GM12878 (cell line): ENCODE measurements around the gene KIF5C. TPM values are rescaled to one million over a fixed set of nuclear protein-coding genes. Genes with fewer than 3 reads are reported as not detected.
"Not testable (repeated sequence)": the region's sequence is repeated elsewhere in the genome, so short reads cannot be mapped to it uniquely, and the experiment has no call there.

Source experiments
- ATAC-seq: fragments of 200-7000 bp; cut with Tn5 transposase; 3 replicates; pipeline ENCODE4 v1.9.1; 2020; ENCODE audit warnings: mild to moderate bottlenecking, moderate library complexity
- BruUV-seq: library from RNA; stranded (reverse); fragments of 400-500 nt; replicated peaks from 2 replicates; lab custom pipeline; 2021; lab: Mats Ljungman, UMichigan
- CTCF ChIA-PET: fragments of 300-600 bp; sonication (Branson Sonifier 250); formaldehyde crosslinking; extraction: SDS; loops from one replicate; lab custom pipeline; 2021; ENCODE audit warnings: inconsistent platforms; lab: Yijun Ruan, JAX
- POLR2A ChIA-PET: fragments of 350-600 bp; formaldehyde crosslinking; extraction: SDS; loops from one replicate; lab custom pipeline; 2021; ENCODE audit warnings: inconsistent platforms; lab: Charles Lee
- RAD21 ChIA-PET: fragments of 300-600 bp; sonication (Branson Sonifier 250); formaldehyde crosslinking; loops from one replicate; lab custom pipeline; 2023; ENCODE audit warnings: antibody characterized with exemption; ENCODE audit not compliant: unreplicated experiment; lab: Charles Lee
- SMC1A ChIA-PET: fragments of 300-600 bp; sonication (Branson Sonifier 250); formaldehyde crosslinking; loops from one replicate; lab custom pipeline; 2023; ENCODE audit not compliant: unreplicated experiment, uncharacterized antibody; lab: Charles Lee
- DNase-seq: peaks from one replicate; pipeline ENCODE4 v3.0.0-alpha.2; 2011; ENCODE audit warnings: low read depth, low spot score
- FAIRE-seq: peaks from 3 replicates; lab custom pipeline; 2011; peaks lifted over from hg19 to GRCh38; lab: Jason Lieb, UNC
- H2AFZ ChIP-seq: 2 replicates; pipeline ENCODE4 v1.6.0; 2011; ENCODE audit warnings: low read depth, low read length, control low read depth; ENCODE audit not compliant: control insufficient read depth
- H3K27ac ChIP-seq: 2 replicates; pipeline ENCODE4 v1.5.1; 2011; ENCODE audit warnings: control low read depth; ENCODE audit not compliant: control insufficient read depth, insufficient read depth
- H3K27me3 ChIP-seq, 2 experiments: replicated peaks in 1 of 2; 2 replicates each; pipeline versions ENCODE4 v1.6.0 to v1.6.1; 2011; ENCODE audit warnings: low read length in 1 of 2; ENCODE audit not compliant: control insufficient read depth in 2 of 2, insufficient read depth in 2 of 2
- H3K36me3 ChIP-seq, 2 experiments: 2 replicates each; pipeline ENCODE4 v1.5.1; 2011; ENCODE audit warnings: low read length in 1 of 2; ENCODE audit not compliant: control insufficient read depth in 2 of 2, insufficient read depth in 2 of 2
- H3K4me1 ChIP-seq: 2 replicates; pipeline ENCODE4 v1.6.1; 2011; ENCODE audit warnings: mild to moderate bottlenecking, low read length, moderate library complexity, mixed read lengths; ENCODE audit not compliant: control insufficient read depth, insufficient read depth
- H3K4me2 ChIP-seq: 2 replicates; pipeline ENCODE4 v1.6.0; 2011; ENCODE audit warnings: control low read depth; ENCODE audit not compliant: control insufficient read depth, insufficient read depth
- H3K4me3 ChIP-seq: fragments of 200-600 bp; sonication (generic); 2 replicates; pipeline ENCODE4 v1.5.1; 2016
- H3K79me2 ChIP-seq: 2 replicates; pipeline ENCODE4 v1.6.0; 2011; ENCODE audit warnings: low read length; ENCODE audit not compliant: control insufficient read depth, insufficient read depth
- H3K9ac ChIP-seq: 2 replicates; pipeline ENCODE4 v1.8.0; 2011; ENCODE audit warnings: low read length, control low read depth, mixed read lengths; ENCODE audit not compliant: control insufficient read depth, insufficient read depth
- H3K9me3 ChIP-seq: replicated peaks from 3 replicates; pipeline ENCODE4 v1.5.1; 2011; ENCODE audit warnings: mild to moderate bottlenecking, low read length; ENCODE audit not compliant: control insufficient read depth, insufficient read depth
- H4K20me1 ChIP-seq: 2 replicates; pipeline ENCODE4 v1.6.0; 2011; ENCODE audit not compliant: control insufficient read depth, insufficient read depth
- CHD1 ChIP-seq: IDR thresholded peaks from 2 replicates; pipeline ENCODE4 v1.6.1; 2012; ENCODE audit warnings: low read depth, low read length, improper control_type of control experiment
- E2F4 ChIP-seq: IDR thresholded peaks from 2 replicates; pipeline ENCODE4 v1.6.1; 2012; ENCODE audit warnings: low read depth, low read length, improper control_type of control experiment
- EP300 ChIP-seq, 2 experiments: fragments of 150-350 bp in 1 of 2; IDR thresholded peaks; 2 replicates each; pipeline ENCODE4 v1.6.1; 2011 to 2012; ENCODE audit warnings: low read depth in 2 of 2, low read length in 2 of 2, borderline replicate concordance in 1 of 2, improper control_type of control experiment in 1 of 2, inconsistent platforms in 1 of 2; ENCODE audit not compliant: control insufficient read depth in 1 of 2
- KLF5 ChIP-seq: fragments of 450-650 bp; IDR thresholded peaks from 2 replicates; pipeline ENCODE4 v1.6.1; 2014; ENCODE audit warnings: mild to moderate bottlenecking; ENCODE audit not compliant: partially characterized antibody
- TCF7 ChIP-seq: IDR thresholded peaks from 2 replicates; pipeline ENCODE4 v1.6.1; 2014; ENCODE audit warnings: antibody characterized with exemption, borderline replicate concordance
- ZNF687 ChIP-seq: fragments of 450-650 bp; IDR thresholded peaks from 2 replicates; pipeline ENCODE4 v1.6.1; 2017; ENCODE audit warnings: mild to moderate bottlenecking, moderate library complexity
- WGBS: methylation state at CpG from one replicate; pipeline ENCODE4 v1.1.6; 2016; ENCODE audit warnings: low lambda C conversion rate; ENCODE audit not compliant: insufficient replicate concordance, insufficient coverage; ENCODE audit errors: missing lambda C conversion rate; 5-methylcytosine and 5-hydroxymethylcytosine counted together
- in situ Hi-C: fragments of 300-500 bp; cut with MboI; formaldehyde crosslinking; loops from 9 replicates; pipeline ENCODE4 v1.14.3; 2018; ENCODE audit warnings: mixed read lengths
- intact Hi-C: fragments of 100-400 bp; cut with micrococcal nuclease; formaldehyde crosslinking; loops from one replicate; pipeline ENCODE4 v1.14.2; 2022; ENCODE audit not compliant: unreplicated experiment
- polyA plus RNA-seq, 11 experiments: library from polyadenylated mRNA; depleted of rRNA in 4 of 11; unstranded in 6 of 11; stranded (reverse) in 5 of 11; fragments of >200 nt; fragmentation: Nextera tagmentation in 4 of 11; fragmentation: Illumina TruSeq in 1 of 11; extraction: Ambion mirVana in 4 of 11; extraction: Trizol in 1 of 11; gene quantifications; 1 replicate in 1 of 11; 2 replicates in 10 of 11; pipeline versions ENCODE4 v1.2.1 to v1.2.3, GENCODE V29; 2011 to 2016; ENCODE audit warnings: inconsistent platforms in 2 of 11, missing spikeins in 2 of 11, low read depth in 1 of 11
- total RNA-seq, 4 experiments: library from RNA; depleted of rRNA in 3 of 4; stranded (reverse); fragments of >200 nt in 3 of 4; fragmentation: Illumina TruSeq in 1 of 4; extraction: Trizol in 1 of 4; gene quantifications; 2 replicates each; pipeline versions ENCODE4 v1.2.1 to v1.2.3, GENCODE V29; 2013 to 2021

Gene KIF5C
- total and polyA plus RNA-seq, 10 of the 15 experiments (the other 5 are each of a cell fraction or from before 2014, with no cell fraction given), result 0.08 to 0.49 (median 0.24) TPM

DNA sequence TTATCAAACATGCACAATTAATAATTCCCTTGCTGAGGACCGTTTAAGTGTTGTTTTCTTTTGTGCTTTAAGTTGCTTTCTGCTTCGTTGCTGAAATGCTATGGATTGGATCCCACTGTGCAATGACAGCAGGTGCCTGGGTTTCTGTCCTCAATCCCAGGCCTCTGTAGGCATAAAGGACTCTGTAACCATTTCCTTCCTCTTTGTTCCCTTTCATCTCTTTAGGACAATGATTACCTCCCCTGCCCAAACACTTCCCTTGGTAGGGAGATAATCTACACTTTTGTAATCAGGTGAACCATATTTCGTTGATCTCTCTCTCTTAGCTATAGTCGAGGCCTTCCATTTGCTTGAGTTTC is 104.9 kb downstream of the KIF5C start (continued):
- no peak for TF ChIP-seq ZNF687
- TF ChIP-seq TCF7, result no peak
- no peak for TF ChIP-seq EP300 (IDR thresholded peaks at IDR 0.05; ENCODE audit: borderline replicate concordance in 1 of 2, control insufficient read depth in 1 of 2, low read depth in 2 of 2, low read length in 2 of 2)
- no peak for TF ChIP-seq KLF5
- TF ChIP-seq E2F4, result no peak
- no peak for TF ChIP-seq CHD1

GRCh38 chr2:148980496-148980895 is 105.5 kb downstream of the KIF5C start:
- H3K4me3 ChIP-seq, POLR2A ChIA-PET, intact Hi-C loops, BruUV-seq, H3K36me3 ChIP-seq, H4K20me1 ChIP-seq, H3K4me2 ChIP-seq, H2AFZ ChIP-seq, H3K27me3 ChIP-seq, H3K79me2 ChIP-seq, H3K9me3 ChIP-seq, ATAC-seq, in situ Hi-C loops, FAIRE-seq, H3K9ac ChIP-seq, DNase-seq, H3K4me1 ChIP-seq, H3K27ac ChIP-seq: not testable (repeated sequence)
- ChIA-PET RAD21 (interaction anchor here (1.2 kb wide), 1 partner anchor 10 kb away, joined by 4 read pairs; no protein-coding TSS in a partner anchor), CTCF (interaction anchor here (1.3 to 1.8 kb wide), 2 partner anchors 10 to 13 kb away, joined by 4 to 5 read pairs; no protein-coding TSS in a partner anchor), SMC1A (interaction anchor here (0.7 to 1.6 kb wide), 3 partner anchors 10 to 1459 kb away, joined by 3 read pairs; no protein-coding TSS in a partner anchor)
- WGBS, result 60% methylated on average over 3 of the region's 3 CpGs
